Eye (tissue), 1 donor: ENCODE measurements around the gene FAM13A.
"Not testable (repeated sequence)": the region's sequence is repeated elsewhere in the genome, so short reads cannot be mapped to it uniquely, and the experiment has no call there.

Experiments
- DNase-seq: peaks from one replicate; pipeline ENCODE4 v3.0.0-alpha.2; 2015

FAM13A gene

DNA sequence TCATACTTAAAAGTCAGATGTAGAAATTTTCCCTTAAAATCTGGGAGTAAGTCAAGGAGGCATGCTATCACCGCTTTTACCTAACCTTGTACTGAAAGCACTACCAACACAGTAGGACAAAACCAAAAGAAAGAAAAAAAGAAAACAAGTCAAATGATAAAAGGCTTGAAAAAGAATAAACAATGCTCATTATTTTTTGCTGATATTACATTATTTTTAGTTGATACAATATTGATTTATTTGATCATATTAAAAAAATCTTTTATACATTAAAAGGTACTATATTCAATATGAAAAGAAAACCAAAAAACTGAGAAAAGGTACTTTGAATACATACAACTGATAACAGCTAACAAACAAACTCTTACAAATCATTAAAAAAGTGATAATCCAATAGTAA lies 164.3 kb downstream of the FAM13A start:
- DNase-seq: no peak

DNA sequence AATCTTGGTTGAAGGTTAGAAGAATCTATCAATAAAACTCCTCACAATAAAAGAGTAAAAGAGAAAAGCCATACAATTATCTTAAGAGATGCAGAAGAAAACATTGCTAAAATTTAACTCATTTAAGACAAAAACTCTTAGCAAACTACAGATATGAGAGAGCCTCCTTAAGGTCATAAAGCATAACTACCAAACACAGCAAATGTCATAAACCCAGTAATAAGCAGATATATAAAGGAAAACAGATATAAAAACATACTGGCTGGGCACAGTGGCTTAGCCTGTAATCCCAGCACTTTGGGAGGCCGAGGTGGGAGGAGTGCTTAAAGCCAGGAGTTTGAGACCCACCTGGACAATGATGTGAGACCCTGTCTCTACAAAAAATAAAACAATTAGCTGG lies 165.3 kb downstream of the FAM13A start:
- DNase-seq: no peak

DNA sequence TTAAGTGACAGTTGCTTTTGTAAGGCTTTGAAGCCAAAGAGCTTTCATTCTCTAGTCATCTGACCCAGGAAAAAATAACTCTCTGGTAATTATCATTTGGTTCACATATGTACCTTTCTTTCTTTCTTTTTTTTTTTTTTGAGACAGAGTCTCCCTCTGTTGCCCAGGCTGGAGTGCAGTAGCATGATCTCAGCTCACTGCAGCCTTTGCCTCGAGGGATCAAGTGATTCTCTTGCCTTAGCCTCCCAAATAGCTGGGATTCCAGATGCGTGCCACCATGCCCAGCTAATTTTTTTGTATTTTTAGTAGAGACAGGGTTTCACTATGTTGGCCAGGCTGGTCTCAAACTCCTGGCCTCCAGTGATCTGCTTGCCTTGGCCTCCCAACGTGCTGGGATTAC lies 169.6 kb downstream of the FAM13A start:
- DNase-seq: not testable (repeated sequence)

DNA sequence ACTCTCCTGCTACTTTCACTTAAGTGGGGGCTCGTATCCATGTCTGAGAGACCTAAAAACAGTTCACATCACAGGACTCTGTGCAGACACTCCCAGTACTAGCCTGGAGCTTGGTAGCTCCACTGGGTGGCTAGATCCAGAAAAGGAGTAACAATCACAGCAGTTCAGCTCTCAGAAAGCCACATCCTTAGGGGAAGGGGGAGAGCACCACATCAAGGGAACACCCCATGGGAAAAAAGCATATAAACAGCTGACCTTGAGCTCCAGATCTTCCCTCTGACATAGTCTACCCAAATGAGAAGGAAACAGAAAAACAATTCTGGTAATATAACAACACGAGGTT lies 175.8 kb downstream of the FAM13A start:
- DNase-seq: no peak

DNA sequence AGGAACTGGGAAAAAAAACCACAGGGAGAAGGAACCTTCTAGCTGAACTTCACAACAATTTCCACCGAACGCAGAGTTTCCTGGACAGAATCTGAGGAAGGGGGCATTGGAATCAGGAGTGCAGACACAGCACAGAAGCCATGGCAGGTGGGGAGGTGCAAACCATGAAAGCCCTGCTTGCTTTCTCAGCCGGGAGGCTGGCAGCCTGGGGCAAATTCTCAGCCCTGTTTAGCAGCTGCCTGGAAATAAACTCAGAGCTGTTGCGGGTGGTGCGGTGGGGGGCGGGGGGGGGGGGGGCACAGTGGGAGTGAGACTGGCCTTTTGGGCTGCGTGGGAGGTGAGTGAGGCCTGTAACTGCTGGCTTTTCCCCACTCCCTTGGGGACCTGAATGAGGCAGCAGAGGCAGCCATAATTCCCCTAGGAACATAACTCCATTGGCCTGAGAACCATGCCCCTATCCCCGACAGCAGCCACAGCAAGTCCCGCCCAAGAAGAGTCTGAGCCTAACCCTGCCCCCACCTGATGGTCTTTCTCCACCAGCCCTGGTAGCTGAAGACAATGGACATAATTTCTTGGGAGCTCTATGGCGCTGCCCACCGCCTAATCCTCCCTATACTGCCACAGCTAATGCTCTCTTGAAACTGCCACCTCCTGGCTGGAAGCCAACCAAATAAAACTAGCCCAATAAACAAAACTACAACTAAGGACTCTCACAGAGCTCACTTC lies 176.3 kb downstream of the FAM13A start:
- DNase-seq: no peak

DNA sequence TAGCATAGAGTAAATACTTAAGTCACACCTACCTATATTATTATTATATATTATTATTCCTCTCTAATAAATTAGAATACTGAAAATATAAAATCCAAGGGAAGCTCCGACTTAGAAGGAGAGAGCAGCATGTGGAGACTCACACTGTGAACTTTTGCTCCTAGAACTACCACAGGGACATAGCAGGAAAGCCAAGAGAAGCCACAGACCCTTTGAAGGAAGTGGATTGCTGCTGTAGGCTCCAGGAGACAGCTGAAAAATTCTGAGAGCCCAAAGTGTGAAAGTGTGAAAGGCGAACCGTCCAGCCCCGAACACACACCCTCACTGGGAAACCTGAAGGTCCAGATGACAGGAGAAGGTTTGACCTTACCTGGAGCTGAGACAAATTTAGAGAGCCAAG lies 177.0 kb downstream of the FAM13A start:
- no peak for DNase-seq

DNA sequence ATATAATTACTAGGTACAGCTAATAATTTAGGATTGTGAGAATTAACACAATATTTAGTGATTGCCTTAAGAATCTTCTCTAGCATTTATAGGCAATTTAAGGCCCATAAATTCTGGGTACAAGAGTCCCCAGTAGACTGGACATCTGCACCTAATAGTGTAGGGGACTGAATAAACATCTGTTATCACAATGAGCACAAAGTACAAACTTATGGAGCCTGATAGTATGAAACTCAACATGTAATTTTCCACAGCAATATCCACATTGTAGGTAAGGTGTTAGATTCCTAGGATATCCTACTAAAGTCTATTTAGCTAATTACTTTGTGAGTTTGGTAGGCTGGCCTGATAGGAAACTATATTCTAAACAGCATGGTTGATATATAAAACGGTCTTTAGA lies 178.3 kb downstream of the FAM13A start:
- DNase-seq: no peak

DNA sequence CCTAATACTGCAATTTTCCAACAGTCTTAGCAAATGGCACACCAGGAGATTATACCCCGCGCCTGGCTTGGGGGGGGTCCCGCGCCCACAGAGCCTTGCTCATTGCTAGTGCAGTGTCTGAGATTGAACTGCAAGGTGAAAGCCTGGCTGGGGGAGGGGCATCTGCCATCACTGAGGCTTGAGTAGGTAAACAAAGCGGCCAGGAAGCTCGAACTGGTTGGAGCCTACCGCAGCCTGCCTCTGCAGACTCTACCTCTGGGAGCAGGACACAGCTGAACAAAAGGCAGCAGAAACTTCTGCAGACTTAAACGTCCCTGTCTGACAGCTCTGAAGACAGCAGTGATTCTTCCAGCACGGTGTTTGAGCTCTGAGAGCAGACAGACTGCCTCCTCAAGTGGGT lies 186.6 kb downstream of the FAM13A start:
- no peak for DNase-seq

DNA sequence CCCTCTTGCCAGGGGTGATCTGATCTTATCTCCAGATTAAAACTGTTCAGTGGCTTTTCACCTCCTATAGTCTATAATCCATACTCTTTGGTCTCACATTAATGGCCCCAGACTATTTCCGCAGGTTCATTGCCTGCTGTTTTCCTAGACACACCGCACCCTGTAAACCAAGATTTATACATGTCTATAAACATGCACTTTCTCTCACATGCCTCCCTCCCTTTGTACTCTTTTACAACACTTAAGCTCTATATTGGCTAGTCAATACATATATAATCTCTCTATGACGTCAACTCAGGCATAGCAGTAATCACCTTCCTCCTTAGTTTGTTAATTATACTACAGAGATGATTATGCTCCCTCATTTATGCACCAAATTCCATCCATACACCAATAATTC lies 188.5 kb downstream of the FAM13A start:
- no peak for DNase-seq

DNA sequence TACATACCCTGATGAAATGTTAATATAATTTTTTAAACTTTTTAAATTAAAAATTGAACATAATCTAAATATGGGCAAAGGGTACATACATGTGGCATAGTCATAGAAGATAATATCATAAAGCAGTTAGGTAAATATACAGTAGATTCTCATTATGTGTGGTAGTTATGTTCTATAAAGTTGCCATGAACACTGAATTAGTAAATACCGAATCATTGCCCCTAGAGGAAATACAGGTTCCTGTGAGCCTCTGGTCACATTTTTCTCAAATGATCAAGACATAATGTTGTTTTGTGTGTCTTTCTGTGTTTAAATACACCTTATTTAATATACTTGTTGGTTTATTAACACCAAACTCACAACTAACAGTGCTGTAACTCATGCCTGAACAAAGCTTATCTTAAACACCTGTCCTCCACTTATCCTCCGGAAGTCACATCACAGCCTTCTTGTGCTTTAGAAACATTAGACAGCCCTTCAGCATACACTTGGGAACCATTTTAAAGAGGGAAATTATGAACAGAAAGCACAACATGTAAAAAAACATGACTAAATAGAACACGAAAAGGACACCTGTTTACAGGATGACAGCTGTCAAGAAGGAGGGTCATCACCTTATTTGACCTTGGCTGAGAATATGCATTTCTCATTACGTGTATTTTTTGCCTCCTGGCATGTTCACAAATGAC lies 190.0 kb downstream of the FAM13A start:
- no peak for DNase-seq

DNA sequence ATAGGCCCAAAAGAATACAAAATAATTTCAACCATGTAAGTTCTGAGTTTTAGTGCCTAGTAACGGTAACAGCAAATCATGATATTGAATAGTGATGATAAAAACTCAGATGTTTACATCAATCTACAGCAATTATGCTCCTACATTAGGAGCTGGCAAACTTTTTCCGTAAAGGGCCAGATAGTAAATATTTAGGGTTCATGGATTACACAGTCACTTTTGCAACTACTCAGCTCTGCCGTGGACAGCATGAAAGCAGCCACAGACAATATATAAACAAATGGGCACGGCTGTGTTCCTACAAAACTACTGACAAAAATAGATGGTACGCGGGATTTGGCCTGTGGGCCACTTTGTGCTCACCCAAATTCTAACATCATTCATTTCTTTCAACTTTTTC lies 191.5 kb downstream of the FAM13A start:
- no peak for DNase-seq

DNA sequence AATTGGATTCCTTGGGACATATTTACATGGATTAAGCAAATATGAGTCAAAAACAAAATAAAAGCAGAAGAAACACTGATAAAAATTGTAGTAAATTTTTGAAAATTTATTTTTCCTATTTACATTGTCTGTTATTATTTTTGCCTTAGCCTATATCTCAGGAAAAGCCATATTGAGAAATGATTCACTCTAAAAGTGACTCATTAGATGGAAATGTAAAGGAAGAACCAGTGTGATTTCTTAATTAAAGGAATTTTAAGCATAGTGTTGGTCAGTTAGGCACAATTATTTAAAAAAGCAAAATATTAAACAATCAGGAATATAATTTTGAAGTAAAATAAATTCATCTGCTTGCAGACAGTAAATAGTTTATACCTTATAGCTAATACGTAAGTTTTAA lies 191.9 kb downstream of the FAM13A start:
- no peak for DNase-seq

DNA sequence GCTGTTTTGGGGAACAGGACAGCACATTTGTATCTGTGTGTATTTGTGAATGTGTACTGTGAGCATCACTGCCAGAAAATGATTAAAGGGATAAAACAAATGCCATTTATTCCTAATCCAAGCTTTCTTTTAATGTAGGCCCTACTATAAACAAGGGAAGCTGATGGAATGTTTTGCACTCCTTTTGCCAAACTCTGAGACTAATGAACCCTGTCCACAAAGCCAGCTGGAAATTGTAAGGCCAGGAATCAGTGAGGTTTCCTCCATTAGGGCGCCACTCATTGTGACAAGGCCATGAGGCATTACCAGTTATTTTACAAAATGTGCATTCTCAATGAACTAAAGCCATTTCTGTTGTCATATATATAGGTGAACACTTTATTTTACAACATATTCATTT lies 196.4 kb downstream of the FAM13A start:
- DNase-seq: no peak

DNA sequence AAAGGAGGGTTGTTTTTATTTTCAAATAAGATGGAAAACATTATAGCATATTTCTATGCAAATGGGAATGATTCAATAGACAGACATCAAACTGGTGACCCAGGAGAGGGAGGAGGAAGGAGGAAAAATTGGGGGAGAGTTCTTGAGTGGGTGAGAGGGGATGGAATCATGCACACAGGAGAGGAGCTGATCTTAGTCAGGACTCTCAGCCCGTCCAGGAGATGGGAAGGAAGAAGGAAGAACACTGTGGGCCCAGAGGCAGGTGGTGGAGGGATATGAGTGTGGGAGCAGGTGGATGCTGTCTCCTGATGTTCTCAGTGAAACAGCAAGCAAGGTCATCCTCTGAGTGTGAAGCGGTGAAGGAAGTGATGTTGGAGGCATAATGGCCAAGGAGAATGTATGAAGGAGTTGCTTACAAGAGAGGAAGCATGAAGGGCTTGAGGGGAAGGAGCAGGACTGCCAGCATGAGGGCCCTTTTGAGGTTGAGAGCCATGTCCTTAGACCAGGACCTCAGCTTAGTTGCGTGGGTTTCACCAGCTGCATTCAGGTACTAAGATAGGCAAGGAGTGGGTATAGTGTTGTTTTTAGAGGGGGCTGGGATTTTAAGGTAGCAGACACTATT lies 197.7 kb downstream of the FAM13A start:
- no peak for DNase-seq

DNA sequence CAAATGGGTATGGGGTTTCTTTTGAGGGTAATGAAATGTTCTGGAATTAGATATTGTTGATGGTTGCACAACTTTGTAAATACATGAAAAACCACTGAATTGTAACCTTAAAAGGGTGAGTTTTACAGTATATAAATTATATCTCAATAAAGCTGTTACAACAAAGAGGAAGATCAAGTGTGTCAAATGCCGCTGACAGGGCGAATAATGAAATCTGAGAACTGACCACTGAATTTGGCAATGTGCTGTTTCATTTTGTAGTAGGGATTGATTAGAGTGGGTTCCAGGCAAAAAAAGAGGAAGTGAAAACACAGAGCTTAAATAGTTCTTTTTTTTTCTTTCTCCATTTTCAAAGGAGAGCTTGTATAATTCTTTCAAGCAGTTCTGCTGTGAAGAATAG lies 198.2 kb downstream of the FAM13A start:
- no peak for DNase-seq

DNA sequence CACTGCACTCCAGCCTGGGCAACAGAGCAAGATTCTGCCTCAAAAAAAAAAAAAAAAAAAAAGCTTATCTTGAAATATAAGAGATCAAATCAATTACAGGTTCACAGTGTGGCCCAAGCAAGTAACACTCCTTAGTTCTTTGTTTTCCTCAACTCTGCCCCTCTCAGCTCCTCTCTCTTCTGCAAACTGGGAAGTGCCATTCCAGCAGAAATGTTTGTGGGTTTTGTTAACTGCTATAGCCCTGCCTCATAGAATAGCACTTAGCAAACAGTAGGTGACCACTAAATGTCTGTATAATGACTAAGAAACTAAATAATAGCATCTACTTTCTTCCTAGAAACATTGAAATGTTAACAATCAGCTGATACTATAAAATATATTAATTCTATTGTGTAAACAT lies 199.4 kb downstream of the FAM13A start:
- no peak for DNase-seq

DNA sequence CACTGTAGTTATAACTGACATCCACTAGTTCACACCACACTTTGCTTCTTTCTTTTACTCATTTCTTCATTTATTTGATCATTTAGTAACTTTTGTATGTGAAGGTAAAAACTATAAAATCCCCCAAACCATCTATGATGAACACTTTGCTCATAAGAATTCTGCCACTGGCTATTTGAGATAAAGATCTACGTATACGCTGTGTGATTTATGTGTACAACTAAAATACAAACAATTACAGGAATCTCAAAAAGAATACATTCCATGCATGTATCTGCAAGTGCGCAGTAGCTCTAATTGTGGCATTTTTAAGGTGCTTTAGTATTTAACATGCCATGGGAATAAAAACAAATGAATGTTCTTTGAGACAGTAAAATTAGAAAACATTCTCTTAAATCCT lies 202.5 kb downstream of the FAM13A start:
- no peak for DNase-seq

DNA sequence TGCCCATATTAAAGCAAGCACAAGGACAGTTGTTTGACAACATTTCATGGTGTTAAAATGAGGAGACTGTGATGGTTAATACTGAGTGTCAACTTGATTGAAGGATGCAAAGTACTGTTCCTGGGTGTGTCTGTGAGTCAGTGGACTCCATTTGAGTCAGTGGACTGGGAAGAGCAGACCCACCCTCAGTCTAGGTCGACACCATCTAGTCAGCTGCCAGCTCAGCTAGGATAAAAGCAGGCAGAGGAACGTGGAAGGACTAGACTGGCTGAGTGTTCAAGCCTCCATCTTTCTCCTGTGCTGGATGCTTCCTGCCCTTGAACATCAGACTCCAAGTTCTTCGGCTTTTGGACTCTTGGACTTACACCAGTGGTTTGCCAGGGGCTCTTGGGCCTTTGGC lies 203.4 kb downstream of the FAM13A start:
- not testable (repeated sequence) for DNase-seq

DNA sequence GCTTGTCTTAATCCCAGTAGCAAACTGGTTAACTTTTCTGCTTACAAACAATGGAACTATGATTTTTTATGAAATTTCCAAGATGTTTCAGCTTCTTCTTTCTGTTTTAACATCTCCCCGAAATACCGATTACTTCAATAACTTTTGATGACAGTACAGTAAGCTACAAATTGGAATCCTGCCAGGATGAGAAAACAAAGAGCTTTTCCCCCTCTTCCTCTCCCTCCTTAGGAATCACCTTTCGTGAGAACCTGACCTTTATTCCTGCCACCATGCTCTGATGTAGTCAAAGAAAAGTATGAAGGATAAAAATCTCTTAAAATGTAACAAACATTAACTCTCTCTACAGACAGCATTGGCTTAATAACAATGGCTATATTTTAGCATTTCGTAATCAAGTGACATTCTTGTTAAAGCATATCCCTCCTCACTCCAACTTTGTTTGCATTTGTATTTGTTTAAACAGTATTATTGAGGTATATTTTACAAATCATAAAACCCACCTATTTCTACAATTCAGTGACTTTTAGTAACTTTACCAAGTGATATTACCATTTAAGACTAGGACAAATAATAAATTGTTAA lies 210.7 kb downstream of the FAM13A start:
- DNase-seq: peak; percentile 30

DNA sequence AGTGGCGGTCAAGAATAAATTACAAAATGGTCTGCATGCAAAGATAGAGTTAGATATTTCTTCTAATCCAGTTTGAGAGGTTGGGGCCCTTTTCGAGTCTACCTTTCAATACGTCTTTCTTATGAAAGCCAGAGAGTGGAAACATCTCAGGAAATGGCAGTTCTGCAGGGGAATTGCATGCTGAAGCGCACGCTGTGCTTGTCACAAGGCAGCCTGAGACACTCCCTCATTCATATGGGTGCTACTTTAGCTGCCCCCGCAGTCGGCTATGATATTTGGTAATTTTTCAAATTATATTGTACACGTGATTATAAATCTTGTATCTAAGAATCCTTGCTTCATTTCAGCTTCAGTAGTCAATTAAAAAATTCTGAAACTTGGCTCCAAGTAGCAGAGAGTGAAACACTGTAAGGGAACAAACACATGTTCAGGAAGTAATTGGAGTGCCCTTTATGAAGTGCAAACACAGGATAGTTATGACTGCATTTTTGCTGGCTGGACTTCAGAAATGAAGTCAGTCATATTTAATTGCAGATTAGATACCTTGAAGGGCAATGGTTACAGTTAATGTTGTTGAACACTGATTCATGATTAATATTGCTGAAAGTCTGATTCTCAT lies 213.8 kb downstream of the FAM13A start:
- peak; percentile 25 for DNase-seq

DNA sequence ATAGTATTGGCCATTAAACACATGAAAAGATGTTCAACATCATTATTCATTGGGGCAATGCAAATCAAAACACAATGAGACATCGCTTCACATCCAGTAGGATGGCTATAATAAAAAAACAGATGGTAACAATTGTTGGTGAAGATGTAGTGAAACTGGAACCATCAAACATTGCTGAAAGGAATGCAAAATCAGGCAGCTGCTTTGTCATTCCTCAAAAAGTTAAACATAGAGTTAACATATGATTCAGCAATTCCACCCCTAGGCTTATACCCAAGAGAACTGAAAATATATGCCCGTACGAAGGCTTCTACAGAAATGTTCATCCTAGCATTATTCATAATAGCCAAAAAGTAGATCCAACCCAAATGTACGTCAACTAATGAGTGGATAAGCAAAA lies 215.3 kb downstream of the FAM13A start:
- DNase-seq: no peak

DNA sequence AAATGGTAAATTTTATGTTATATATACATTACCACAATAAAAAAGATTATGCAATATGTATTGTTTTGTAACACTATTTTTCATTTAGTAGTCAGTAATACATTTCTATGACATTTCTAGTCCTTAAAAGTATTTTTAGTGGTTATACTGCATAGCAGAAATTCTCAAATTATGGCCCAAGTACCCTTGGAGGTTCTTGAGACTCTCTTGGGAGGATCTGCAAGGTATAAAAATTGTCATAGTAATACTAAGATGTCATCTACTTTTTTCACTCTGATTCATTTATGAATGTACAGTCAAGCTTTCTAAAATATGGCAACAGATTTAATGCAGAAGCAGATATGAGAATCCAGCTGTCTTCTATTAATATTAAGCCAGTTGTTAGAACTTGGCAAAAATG lies 220.8 kb downstream of the FAM13A start:
- no peak for DNase-seq

DNA sequence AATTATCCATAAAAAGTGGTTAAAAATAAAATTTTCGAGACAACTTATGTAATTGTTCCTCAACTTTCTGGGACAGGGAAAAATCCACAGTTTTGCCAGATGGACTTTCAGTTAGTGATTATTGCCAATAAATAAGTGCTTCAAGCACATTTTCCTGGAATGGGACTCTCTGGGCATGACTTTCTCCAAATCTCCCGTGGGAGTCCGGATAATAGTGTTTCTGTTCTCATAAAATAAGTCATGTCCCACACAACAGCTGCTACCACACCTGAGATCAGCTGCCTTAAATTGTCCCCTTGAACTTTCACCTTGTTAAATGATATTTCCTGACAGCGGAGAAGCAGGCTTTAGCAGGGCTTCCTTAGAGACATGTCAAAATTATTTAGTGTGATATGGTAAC lies 226.0 kb downstream of the FAM13A start:
- DNase-seq: no peak

DNA sequence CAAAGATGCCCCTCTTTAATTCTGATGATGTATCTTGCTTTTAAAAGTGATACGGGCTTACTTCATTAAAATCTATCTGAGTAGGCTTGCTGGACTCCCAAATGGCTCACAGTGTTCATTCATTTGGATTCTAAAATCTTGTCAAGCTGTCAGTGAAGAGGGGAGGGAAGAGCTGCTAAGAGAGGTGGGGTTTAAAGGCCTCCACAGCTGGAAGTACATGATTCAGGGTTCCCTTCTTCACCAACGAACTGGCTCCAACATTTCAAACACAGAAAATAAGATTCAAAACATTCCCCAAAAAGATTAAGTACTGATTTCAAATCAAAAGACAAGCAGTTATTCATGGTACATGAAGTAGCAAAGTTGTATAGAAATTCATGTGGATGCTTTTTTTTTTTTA lies 226.4 kb downstream of the FAM13A start:
- DNase-seq: no peak
